HCT116 (cell line): ENCODE measurements around the gene CTDSP1. TPM values are rescaled to one million over a fixed set of nuclear protein-coding genes. Genes with fewer than 3 reads are reported as not detected.

Source experiments
- ATAC-seq: fragments of 200-7000 bp; cut with Tn5 transposase; 2 replicates; pipeline ENCODE4 v1.9.1; 2020; ENCODE audit warnings: mild to moderate bottlenecking, moderate library complexity
- BruUV-seq: library from RNA; stranded (reverse); fragments of 400-500 nt; replicated peaks from 2 replicates; lab custom pipeline; 2021; lab: Mats Ljungman, UMichigan
- CTCF ChIA-PET: fragments of 300-600 bp; sonication (Branson Sonifier 250); formaldehyde crosslinking; loops from one replicate; lab custom pipeline; 2021; ENCODE audit warnings: antibody characterized with exemption; lab: Charles Lee
- POLR2A ChIA-PET: fragments of 300-600, 350-600 bp; sonication (Branson Sonifier 250); formaldehyde crosslinking; loops from one replicate; lab custom pipeline; 2021; ENCODE audit warnings: antibody characterized with exemption; lab: Charles Lee
- RAD21 ChIA-PET, 2 experiments: fragments of 300-600 bp; sonication (Branson Sonifier 250); formaldehyde crosslinking; loops; one replicate each; lab custom pipeline; 2023; ENCODE audit warnings: low total read pairs in 2 of 2; ENCODE audit not compliant: uncharacterized antibody in 2 of 2, unreplicated experiment in 2 of 2, low non-redundant PET in 1 of 2; lab: Charles Lee
- DNase-seq: peaks from one replicate; pipeline ENCODE4 v3.0.0-alpha.2; 2010; ENCODE audit warnings: low read depth, low spot score
- H2AFZ ChIP-seq: fragments of 200-600 bp; shearing (Covaris generic), sonication (generic); 2 replicates; pipeline ENCODE4 v1.6.1; 2017; ENCODE audit warnings: low read depth, mixed run types, mixed read lengths, antibody characterized with exemption, low read length; ENCODE audit not compliant: poor library complexity, severe bottlenecking
- H3K27ac ChIP-seq: 2 replicates; pipeline ENCODE4 v1.5.1; 2012; ENCODE audit warnings: low read depth, low read length
- H3K27me3 ChIP-seq: fragments of 200-600 bp; sonication (generic); 2 replicates; pipeline ENCODE4 v1.6.1; 2016; ENCODE audit warnings: mixed run types, low read length, mixed read lengths; ENCODE audit not compliant: insufficient read depth
- H3K36me3 ChIP-seq, 2 experiments: fragments of 200-500 bp in 1 of 2; fragments of 200-600 bp in 1 of 2; sonication (Bioruptor generic) in 1 of 2; sonication (generic) in 1 of 2; 2 replicates each; pipeline versions ENCODE4 v1.5.1 to v1.6.1; 2014 to 2016; ENCODE audit warnings: low read length in 2 of 2, inconsistent platforms in 1 of 2, mixed read lengths in 1 of 2, mixed run types in 1 of 2; ENCODE audit not compliant: insufficient read depth in 2 of 2, control insufficient read depth in 1 of 2
- H3K4me1 ChIP-seq, 2 experiments: fragments of 200-600 bp in 1 of 2; sonication (generic) in 1 of 2; 2 replicates each; pipeline versions ENCODE4 v1.5.1 to v1.6.1; 2012 to 2017; ENCODE audit warnings: low read length in 2 of 2, inconsistent platforms in 1 of 2, mild to moderate bottlenecking in 1 of 2, mixed read lengths in 1 of 2, mixed run types in 1 of 2, moderate library complexity in 1 of 2; ENCODE audit not compliant: insufficient read depth in 2 of 2, control insufficient read depth in 1 of 2
- H3K4me2 ChIP-seq: fragments of 200-600 bp; sonication (generic); 2 replicates; pipeline ENCODE4 v1.6.1; 2017; ENCODE audit warnings: mixed run types, low read length, mixed read lengths
- H3K4me3 ChIP-seq, 2 experiments: fragments of 200-600 bp in 1 of 2; sonication (generic) in 1 of 2; replicated peaks in 1 of 2; 2 replicates each; pipeline ENCODE4 v1.5.1; 2011 to 2016; ENCODE audit warnings: low read length in 2 of 2, control low read depth in 1 of 2, low read depth in 1 of 2, mild to moderate bottlenecking in 1 of 2, mixed read lengths in 1 of 2, mixed run types in 1 of 2
- H3K79me2 ChIP-seq: fragments of 200-600 bp; sonication (generic); 2 replicates; pipeline ENCODE4 v1.6.1; 2017; ENCODE audit warnings: mild to moderate bottlenecking, mixed run types, low read length, moderate library complexity, mixed read lengths; ENCODE audit not compliant: insufficient read depth
- H3K9ac ChIP-seq: fragments of 200-600 bp; sonication (generic); 2 replicates; pipeline ENCODE4 v1.6.1; 2016; ENCODE audit warnings: low read length, mixed read lengths
- H3K9me2 ChIP-seq: fragments of 200-600 bp; sonication (generic), shearing (Covaris generic); 2 replicates; pipeline ENCODE4 v1.6.1; 2017; ENCODE audit warnings: mixed run types, mild to moderate bottlenecking, moderate library complexity; ENCODE audit not compliant: insufficient read depth
- H3K9me3 ChIP-seq, 2 experiments: fragments of 200-500 bp in 1 of 2; fragments of 200-600 bp in 1 of 2; sonication (Bioruptor generic) in 1 of 2; sonication (generic) in 1 of 2; 2 replicates each; pipeline ENCODE4 v1.6.1; 2014 to 2017; ENCODE audit warnings: low read length in 2 of 2, mixed read lengths in 2 of 2, inconsistent platforms in 1 of 2, low read depth in 1 of 2, mild to moderate bottlenecking in 1 of 2, mixed run types in 1 of 2, moderate library complexity in 1 of 2; ENCODE audit not compliant: control insufficient read depth in 1 of 2, insufficient read depth in 1 of 2
- H4K20me1 ChIP-seq: fragments of 200-600 bp; sonication (generic), shearing (Covaris generic); 2 replicates; pipeline ENCODE4 v1.6.1; 2017; ENCODE audit warnings: mixed run types, mild to moderate bottlenecking, moderate library complexity; ENCODE audit not compliant: insufficient read depth
- ATF3 ChIP-seq: IDR thresholded peaks from 2 replicates; pipeline ENCODE4 v1.6.1; 2012
- EZH2 ChIP-seq: fragments of 200-600 bp; sonication (generic); IDR thresholded peaks from 2 replicates; pipeline ENCODE4 v1.6.1; 2017; ENCODE audit warnings: antibody characterized with exemption, mixed run types
- EZH2phosphoT487 ChIP-seq: fragments of 200-600 bp; IDR thresholded peaks from 2 replicates; pipeline ENCODE4 v1.6.1; 2018; ENCODE audit warnings: antibody characterized with exemption, borderline replicate concordance
- POLR2AphosphoS5 ChIP-seq: IDR thresholded peaks from 2 replicates; pipeline ENCODE4 v1.6.1; 2011; ENCODE audit warnings: mild to moderate bottlenecking, low read depth, low read length, moderate library complexity
- RAD21 ChIP-seq: IDR thresholded peaks from 2 replicates; pipeline ENCODE4 v1.6.1; 2012; ENCODE audit warnings: low read depth, mild to moderate bottlenecking
- intact Hi-C: fragments of 100-400 bp; cut with micrococcal nuclease; formaldehyde crosslinking; loops from 2 replicates; pipeline ENCODE4 v1.10.0; 2022
- total RNA-seq: library from RNA; stranded (reverse); gene quantifications from one replicate; pipeline ENCODE4 v1.2.1, GENCODE V29; 2021; ENCODE audit not compliant: unreplicated experiment

The CTDSP1 gene
- total RNA-seq, 1 experiment from 2014 or later = 90.7 TPM

- H3K4me1 ChIP-seq = peaks cover 8 to 9% of the 10 kb centered on the region in 2 experiments; a peak in 3 of 4 replicates
Measured at GRCh38 chr2:218354850-218355443, 44.7 kb upstream of the CTDSP1 start.

GRCh38 chr2:218357236-218358177, 42.2 kb upstream of the CTDSP1 start:
- Histone ChIP-seq H3K27me3 (no peaks in the 10 kb centered on the region), H3K4me1 (peaks cover 8 to 19% of the 10 kb centered on the region in 2 experiments; a peak in 3 of 4 replicates), H3K4me3 (no peak overlapping the region), H2AFZ (no peak overlapping the region), H3K9ac (no peak overlapping the region), H3K4me2 (peak overlapping the region; percentile 36; the same call in 1 of the 2 replicates), H3K27ac (no peak overlapping the region), H3K9me3 (no peaks in the 10 kb centered on the region; a peak in 1 of 4 replicates), H3K79me2 (no peaks in the 10 kb centered on the region), H3K9me2 (no peaks in the 10 kb centered on the region), H3K36me3 (no peaks in the 10 kb centered on the region), H4K20me1 (no peaks in the 10 kb centered on the region)
- DNase-seq (no peak), ATAC-seq (no peak)
- intact Hi-C loops = no loop called here
- RAD21 ChIA-PET = interaction anchor here in 1 of 2 experiments (0.5 kb wide), 1 partner anchor 60 kb away, joined by 5 read pairs; no protein-coding TSS in a partner anchor
- CTCF ChIA-PET = interaction anchor here (0.6 to 2.3 kb wide), 14 partner anchors 10 to 302 kb away, joined by 3 to 16 read pairs (median 4); partner anchors contain the start of genes AAMP, BCS1L, PNKD and ZNF142
- BruUV-seq = no TSS peak
- no peak for TF ChIP-seq POLR2AphosphoS5
- no peak for TF ChIP-seq RAD21
- no peak for TF ChIP-seq EZH2phosphoT487
- POLR2A ChIA-PET = interaction anchor here (1.0 to 1.6 kb wide), 4 partner anchors 22 to 70 kb away, joined by 3 to 4 read pairs (median 4); no protein-coding TSS in a partner anchor

More at GRCh38 chr2:218354850-218355443, 44.7 kb upstream of the CTDSP1 start:
- H3K36me3 ChIP-seq = no peaks in the 10 kb centered on the region
- H2AFZ ChIP-seq = no peak overlapping the region
- no peak overlapping the region for H3K27ac ChIP-seq
- DNase-seq (no peak), ATAC-seq (no peak)
- H3K9me3 ChIP-seq = peaks cover 3 to 5% of the 10 kb centered on the region in 2 experiments; a peak in 1 of 4 replicates
- ChIA-PET POLR2A (no interaction called here), CTCF (interaction anchor here (2.3 kb wide), 1 partner anchor 84 kb away, joined by 7 read pairs; the partner anchor contains the start of genes AAMP and PNKD), RAD21 (no interaction called here)
- H3K9ac ChIP-seq = no peak overlapping the region
- no peaks in the 10 kb centered on the region for H3K27me3 ChIP-seq
- no TSS peak for BruUV-seq
- no peaks in the 10 kb centered on the region for H3K79me2 ChIP-seq
- no peaks in the 10 kb centered on the region for H4K20me1 ChIP-seq
- no peak overlapping the region for H3K4me3 ChIP-seq
- H3K9me2 ChIP-seq = no peaks in the 10 kb centered on the region
- TF ChIP-seq ATF3 = no peak
- no peak for TF ChIP-seq EZH2
- intact Hi-C loops = no loop called here
- no peak overlapping the region for H3K4me2 ChIP-seq
